SU-DHL-6 (cell line): ENCODE measurements around the gene PYY.

Source experiments
- EZH2phosphoT487 ChIP-seq: fragments of 200-600 bp; sonication (generic), shearing (Covaris generic); conservative IDR thresholded peaks from 2 replicates; pipeline ENCODE4 v1.6.1; 2018; ENCODE audit warnings: mild to moderate bottlenecking, antibody characterized with exemption, low read length, moderate library complexity, mixed read lengths
- TF ChIP-seq, protein P1 (sequence below): fragments of 200-600 bp; sonication (generic); IDR thresholded peaks from one replicate; pipeline ENCODE4 v1.5.1; 2017; ENCODE audit warnings: antibody characterized with exemption, mild to moderate bottlenecking, low read length, moderate library complexity; ENCODE audit not compliant: insufficient read depth, poor library complexity, severe bottlenecking

DNA sequence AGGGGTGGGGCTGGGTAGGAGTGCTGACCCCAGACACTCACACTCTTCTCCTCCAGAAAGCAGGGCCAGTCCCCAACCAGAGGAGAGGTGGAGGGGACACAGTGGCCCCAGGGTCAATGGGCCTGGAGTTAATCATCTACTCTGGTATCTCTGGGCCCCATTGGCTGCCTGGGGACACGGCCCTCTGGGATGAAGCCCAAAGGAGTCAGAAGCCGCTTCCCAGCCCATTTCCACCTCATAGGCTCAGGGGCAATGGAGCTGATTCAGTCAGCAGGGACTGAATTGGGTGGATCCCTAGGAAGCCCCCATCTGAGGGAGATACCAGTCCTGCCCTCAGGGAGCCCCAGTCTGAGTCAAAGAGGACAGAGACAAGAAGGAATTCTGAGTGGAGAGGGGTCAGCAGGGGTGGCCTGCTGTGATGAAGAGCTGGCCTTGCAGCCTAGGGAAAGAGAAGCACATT lies 47.8 kb upstream of the PYY start:
- TF ChIP-seq, protein P1, sequence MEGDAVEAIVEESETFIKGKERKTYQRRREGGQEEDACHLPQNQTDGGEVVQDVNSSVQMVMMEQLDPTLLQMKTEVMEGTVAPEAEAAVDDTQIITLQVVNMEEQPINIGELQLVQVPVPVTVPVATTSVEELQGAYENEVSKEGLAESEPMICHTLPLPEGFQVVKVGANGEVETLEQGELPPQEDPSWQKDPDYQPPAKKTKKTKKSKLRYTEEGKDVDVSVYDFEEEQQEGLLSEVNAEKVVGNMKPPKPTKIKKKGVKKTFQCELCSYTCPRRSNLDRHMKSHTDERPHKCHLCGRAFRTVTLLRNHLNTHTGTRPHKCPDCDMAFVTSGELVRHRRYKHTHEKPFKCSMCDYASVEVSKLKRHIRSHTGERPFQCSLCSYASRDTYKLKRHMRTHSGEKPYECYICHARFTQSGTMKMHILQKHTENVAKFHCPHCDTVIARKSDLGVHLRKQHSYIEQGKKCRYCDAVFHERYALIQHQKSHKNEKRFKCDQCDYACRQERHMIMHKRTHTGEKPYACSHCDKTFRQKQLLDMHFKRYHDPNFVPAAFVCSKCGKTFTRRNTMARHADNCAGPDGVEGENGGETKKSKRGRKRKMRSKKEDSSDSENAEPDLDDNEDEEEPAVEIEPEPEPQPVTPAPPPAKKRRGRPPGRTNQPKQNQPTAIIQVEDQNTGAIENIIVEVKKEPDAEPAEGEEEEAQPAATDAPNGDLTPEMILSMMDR = no peak
- TF ChIP-seq EZH2phosphoT487 = no peak
